HG03342 (cell line): ENCODE measurements around the gene ISL1.

Source experiments
- ATAC-seq: cut with Tn5 transposase; IDR thresholded peaks from one replicate; pipeline ENCODE4 v1.9.1; 2021; ENCODE audit warnings: mild to moderate bottlenecking, moderate library complexity; ENCODE audit not compliant: unreplicated experiment

ISL1 gene

GRCh38 chr5:51386916-51387883 lies 4.0 kb downstream of the ISL1 start:
- no peak for ATAC-seq

DNA sequence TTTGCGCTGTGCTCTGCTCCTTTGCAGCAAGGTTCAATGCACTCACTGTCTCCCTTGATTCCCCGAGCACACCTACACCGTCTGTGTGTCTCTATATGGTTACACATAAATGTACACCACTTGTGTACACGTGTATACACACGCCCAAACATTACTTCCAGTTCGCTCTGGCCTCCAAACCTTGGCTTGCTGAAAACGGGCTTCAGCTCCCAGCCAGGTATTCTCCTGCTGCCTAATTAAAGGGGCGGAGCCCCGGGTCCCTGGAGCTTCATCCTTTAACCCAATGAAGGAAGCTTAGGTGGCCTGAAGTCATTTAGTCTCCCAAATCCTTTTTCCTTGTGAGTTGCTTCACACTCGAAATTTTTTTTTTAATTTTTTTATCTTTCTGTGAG lies 4.6 kb downstream of the ISL1 start:
- no peak for ATAC-seq

GRCh38 chr5:51388488-51389287 lies 5.4 kb downstream of the ISL1 start:
- no peak for ATAC-seq

- no peak for ATAC-seq
Observed at GRCh38 chr5:51389288-51389576, 6.0 kb downstream of the ISL1 start.

GRCh38 chr5:51389577-51390463 lies 6.6 kb downstream of the ISL1 start:
- no peak for ATAC-seq

DNA sequence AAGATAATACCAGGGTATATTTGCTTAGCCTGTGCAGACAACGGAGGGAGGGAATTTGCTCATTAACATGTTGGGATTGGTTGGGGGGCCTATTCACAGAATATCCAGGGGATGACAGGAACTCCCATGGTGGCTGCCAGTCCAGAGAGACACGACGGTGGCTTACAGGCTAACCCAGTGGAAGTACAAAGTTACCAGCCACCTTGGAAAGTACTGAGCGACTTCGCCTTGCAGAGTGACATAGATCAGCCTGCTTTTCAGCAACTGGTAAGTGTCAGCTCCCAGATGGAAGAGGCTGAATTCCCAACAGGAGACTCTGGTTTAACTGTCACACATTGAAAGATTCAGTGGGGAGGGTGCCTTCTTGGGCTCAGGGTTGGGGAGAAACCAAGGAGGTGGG lies 7.9 kb downstream of the ISL1 start:
- no peak for ATAC-seq

GRCh38 chr5:51392689-51393199 lies 9.5 kb downstream of the ISL1 start:
- no peak for ATAC-seq

GRCh38 chr5:51394609-51395008 lies 11.4 kb downstream of the ISL1 start:
- ATAC-seq: no peak

GRCh38 chr5:51395245-51395644 lies 12.0 kb downstream of the ISL1 start:
- ATAC-seq: no peak

DNA sequence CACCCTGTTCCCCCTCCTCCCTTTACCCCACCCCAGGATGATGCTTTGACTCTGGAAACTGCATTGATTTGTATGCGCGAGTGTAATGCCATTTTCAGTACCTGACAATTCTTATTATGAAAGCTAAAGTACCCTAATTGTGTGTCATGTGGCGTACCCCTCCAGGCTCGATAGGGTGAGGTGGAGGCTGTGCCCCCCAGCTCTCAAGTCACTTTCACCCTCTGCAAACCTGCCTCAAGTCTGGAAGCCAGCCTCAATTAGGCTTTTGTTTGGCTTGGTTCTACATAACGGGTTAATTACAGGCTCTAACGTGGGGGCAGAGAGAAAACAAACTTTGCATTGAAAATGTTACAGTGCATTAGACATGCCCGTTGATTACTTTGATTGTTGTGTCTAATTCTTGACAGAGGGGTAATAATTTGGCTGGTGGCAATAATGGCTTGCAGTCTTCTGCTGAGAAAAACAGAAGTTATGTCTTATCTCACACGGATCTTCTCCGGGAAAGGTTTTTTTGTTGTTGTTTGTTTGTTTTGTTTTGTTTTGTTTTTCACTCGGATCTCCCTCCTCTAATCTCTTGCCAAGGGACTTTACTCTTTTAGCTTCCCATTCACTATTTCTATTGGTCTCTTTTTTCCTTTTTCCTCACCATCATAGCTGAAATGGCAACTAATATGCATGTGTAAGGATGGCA lies 12.6 kb downstream of the ISL1 start:
- no peak for ATAC-seq

DNA sequence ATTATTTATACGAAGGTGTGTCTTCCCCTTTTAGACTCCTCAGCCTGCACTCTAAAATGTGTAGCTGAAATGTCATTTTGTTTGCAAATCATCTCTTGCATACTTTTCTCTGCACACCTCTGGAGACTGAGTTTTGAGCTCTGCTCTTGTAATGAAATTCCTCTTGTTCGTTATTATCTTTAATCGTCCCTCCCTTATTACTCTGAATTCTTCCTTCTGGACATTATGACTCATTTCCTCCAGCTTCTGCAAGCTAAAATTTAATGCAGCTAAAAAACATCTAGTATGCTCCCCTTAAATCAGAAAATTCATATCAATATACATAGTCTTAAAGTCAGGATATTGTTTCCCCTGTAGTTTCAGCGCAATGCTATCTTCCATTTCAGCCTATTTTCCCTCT lies 13.5 kb downstream of the ISL1 start:
- ATAC-seq: no peak

- no peak for ATAC-seq
Observed at GRCh38 chr5:51397996-51398395, 14.7 kb downstream of the ISL1 start.

DNA sequence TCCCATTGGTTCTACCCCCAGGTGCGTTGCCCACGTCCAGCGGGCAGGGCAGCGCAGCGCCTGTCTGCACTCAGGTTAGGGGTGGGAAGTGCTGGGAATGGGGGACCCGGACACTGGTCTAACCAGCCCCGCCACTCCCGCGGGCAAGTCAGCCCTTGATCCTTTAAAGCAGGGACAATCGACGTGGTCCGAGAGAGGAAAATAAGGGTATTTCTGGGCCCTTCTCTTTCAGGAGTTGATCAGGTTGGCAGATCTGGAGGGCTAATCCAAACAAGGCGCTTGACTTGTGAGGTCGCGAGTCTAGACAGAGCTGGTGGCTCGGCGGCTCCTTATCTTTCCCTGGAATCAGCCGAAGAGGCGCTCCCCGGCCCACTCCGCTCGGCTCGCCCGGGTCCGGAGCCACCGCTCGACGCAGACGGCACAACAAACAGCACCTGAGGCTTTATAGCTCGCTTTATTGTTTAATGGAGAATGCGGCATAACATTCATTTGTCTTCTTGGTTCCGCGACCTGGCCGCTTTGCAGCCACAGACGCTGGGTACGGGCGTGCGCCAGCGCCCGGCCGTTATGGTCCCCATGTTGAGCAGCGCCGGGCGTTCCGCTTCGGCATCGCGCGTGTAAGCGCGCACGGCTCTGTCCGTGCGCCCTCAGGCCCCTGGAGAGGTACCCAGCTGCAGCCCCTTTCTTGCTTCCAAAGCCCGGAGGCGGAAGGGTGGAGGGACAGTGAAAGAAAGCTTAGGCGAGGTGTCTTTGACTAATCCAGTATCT lies 15.8 kb downstream of the ISL1 start:
- ATAC-seq: no peak

DNA sequence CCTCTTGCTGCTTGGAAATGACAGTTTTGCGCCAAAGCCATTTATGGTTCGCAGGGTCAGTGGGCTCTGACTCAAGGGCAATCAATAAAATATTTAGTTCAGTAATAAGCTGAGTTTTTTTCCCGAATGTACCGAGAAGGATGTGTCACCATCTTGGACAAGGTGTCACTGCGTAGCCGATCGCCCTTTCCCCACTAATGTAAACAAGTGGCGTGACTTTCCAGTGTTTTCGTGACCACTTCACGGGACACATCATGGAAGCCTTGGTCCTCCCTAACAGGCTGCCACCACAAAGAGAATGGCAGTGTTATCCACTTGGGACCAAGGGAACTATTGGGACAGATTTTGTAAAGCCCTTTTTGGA lies 16.4 kb downstream of the ISL1 start:
- ATAC-seq: no peak

GRCh38 chr5:51404255-51404654 lies 21.0 kb downstream of the ISL1 start:
- ATAC-seq: no peak

DNA sequence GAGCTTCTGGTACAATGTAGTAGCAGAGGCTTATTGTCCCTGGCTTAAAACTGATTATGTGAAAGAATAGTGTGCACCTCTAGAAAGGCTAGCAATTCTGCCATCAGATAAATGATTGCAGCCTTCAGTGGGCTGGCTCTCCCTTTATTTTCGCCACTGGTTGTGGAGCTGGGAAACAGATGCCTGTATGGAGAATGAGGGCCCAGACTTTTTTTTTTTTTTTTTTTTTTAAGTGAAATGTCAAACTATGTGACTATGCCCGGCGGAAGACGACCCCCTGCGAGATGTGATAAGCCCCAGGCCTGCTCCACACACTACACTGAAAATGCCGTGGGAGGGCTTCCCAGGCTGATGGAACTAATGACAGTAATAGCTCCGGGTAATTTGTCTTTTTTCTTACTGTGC lies 28.7 kb downstream of the ISL1 start:
- no peak for ATAC-seq

DNA sequence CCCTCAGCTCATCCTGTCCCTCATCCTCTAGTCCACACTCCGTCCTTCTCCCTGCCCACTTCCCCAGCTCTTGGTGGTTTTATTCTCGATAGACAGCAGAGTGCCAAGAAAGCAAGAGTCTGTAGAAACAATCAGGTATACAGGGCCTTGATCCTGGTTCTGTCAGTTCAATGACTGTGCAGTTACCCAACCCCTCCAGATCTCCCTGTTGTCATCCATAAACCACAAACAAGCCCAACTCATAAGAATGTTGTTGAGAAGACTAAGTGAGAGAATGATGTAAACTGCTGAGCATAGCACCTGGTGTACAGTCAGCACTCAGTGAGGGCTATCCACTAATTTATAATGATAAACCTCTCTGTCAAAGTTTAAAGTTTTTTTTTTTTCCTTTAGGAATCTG lies 31.3 kb downstream of the ISL1 start:
- ATAC-seq: no peak

DNA sequence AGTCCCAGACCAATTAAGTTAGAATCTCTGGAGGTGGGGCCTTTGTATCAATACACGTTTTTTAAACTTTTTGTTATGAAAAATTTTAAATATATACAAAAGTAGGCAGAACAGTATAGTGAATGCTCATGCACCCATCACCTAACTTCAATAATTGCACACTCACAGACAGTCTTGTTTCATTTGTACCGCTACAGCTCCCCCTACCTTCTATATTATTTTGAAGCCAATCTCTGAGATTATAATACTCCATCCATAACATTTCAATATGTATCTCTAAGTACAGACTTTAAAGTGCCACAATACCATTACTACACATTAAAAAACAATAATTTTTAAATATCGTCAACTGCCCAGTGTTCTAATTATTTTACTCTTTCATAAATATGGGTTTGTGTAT lies 32.9 kb downstream of the ISL1 start:
- no peak for ATAC-seq

GRCh38 chr5:51433052-51433710 lies 49.9 kb downstream of the ISL1 start:
- ATAC-seq: no peak
